Fibroblast of skin of right quadriceps (primary cell): ENCODE data around the gene TGFBR3L.
A peak's percentile ranks its signal among the peaks of the same experiment; 100 is the strongest.

Source experiments
- DNase-seq: peaks from one replicate; pipeline ENCODE4 v3.0.0-alpha.2; 2013

The TGFBR3L gene

GRCh38 chr19:7914598-7915045 lies at the start of gene TGFBR3L:
Gene TGFBR3L, plus strand, starts transcription at chr19:7914830.
- DNase-seq: no peak

DNA sequence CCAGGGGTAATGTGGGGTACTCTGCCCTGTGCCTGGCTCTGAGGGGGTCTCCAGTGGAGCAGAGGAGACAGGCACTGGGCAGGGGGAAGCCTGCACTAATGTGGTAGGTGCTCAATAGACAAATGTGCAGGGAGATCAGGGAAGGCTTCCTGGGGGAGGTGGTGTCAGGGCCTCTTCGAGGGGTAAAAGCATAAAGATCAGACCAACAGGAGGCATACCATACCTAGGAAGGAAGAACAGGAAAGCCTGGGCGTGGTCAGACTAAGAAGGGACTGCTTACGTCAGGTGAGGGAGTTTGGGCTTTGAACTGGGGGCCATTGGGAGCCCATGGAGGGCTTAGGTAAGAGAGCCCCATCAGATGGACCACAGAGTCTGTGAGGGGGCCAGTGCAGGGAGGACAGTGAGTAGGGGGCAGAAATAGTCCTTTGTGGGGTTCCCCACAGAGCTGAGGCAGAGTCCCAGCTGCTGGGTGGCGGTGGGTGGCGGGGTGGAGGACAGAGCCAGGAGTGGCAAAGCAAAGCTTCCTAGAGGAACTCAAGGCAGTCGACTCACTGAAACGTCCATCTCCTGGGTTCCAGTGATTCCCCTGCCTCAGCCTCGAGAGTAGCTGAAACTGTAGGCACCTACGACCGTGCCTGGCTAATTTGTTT lies 49.2 kb upstream of the TGFBR3L start:
- no peak for DNase-seq

DNA sequence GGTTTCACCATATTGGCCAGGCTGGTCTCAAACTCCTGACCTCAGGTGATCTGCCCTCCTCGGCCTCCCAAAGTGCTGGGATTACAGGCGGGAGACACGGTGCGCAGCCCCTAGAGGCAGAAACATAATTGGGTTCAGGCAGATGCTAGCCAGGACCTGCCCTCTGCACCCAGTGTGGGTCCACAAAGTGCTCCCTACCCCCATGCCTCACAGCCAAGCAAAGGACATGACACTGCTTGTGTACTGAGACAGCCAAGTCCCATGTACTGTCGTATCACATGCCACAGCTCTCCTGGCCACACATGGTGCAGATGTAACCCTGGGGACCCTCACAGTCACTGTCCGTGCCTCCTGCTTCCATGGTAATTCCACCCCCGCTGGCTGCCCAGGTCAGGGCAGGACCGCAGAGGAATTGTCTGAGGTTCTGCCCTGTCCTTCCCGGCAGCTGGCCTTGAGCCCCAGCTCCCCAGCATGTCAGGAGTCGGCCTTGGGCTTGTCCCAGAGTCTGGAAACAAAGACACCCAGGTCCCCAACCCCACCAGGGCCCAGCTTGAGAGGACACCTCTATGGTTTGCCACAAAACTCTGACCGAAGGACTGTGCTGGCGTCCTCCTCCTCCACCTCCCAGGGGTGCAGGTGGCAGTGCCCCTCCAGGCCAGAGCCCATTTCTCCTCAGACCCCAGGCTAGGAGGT lies 48.1 kb upstream of the TGFBR3L start:
- no peak for DNase-seq

- no peak for DNase-seq
These were observed 47.4 kb upstream of the TGFBR3L start for GRCh38 chr19:7867092-7867844.

DNA sequence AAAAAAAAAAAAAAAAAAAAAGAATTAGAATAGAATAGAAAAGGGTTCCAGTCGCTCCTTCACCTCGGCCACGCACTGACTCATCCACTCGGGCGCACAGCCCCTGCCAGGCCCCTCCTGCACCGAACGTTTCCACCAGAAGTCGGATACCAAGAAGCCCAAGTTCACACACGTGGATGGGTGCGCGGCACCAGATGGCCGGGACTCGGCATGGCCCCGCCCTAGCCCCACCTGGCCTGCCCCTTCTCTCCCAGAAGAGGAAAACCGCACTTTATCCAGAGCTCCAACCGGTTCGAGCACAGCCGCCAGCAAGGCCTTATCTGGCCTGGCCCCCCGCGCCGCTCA lies 46.3 kb upstream of the TGFBR3L start:
- DNase-seq: no peak

GRCh38 chr19:7868671-7869452 lies 45.8 kb upstream of the TGFBR3L start:
- DNase-seq: peak; percentile 51

DNA sequence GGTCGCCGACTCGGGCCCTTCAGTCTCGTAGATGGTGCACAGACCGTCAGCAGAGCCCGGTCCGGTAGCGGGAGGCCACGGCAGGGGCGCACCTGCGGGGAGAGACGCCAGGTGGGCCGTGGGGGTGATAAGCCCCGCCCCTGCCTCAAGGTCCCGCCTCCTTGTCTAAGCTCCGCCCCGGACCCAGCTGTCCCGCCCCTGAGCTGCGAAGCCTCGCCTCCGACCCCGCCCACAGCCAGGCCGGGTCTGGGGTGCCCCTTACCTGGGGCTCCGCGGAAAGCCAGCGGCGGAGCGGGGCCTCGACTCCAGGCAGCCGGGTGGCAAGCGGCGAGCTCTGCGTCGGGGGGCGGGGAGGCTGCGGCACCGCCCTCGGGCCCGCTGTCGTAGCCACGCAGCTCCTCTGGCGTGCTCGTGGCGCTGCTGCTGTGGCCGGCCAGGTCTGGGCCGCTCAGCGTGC lies 45.1 kb upstream of the TGFBR3L start:
- peak; percentile 31 for DNase-seq

GRCh38 chr19:7869910-7870511 lies 44.6 kb upstream of the TGFBR3L start:
- DNase-seq: peak; percentile 28

GRCh38 chr19:7870571-7871436 lies 43.8 kb upstream of the TGFBR3L start:
- peak; percentile 49 for DNase-seq

GRCh38 chr19:7871437-7872305 lies 43.0 kb upstream of the TGFBR3L start:
- DNase-seq: peak; percentile 81

- no peak for DNase-seq
These were observed 42.1 kb upstream of the TGFBR3L start for GRCh38 chr19:7872306-7873204.

DNA sequence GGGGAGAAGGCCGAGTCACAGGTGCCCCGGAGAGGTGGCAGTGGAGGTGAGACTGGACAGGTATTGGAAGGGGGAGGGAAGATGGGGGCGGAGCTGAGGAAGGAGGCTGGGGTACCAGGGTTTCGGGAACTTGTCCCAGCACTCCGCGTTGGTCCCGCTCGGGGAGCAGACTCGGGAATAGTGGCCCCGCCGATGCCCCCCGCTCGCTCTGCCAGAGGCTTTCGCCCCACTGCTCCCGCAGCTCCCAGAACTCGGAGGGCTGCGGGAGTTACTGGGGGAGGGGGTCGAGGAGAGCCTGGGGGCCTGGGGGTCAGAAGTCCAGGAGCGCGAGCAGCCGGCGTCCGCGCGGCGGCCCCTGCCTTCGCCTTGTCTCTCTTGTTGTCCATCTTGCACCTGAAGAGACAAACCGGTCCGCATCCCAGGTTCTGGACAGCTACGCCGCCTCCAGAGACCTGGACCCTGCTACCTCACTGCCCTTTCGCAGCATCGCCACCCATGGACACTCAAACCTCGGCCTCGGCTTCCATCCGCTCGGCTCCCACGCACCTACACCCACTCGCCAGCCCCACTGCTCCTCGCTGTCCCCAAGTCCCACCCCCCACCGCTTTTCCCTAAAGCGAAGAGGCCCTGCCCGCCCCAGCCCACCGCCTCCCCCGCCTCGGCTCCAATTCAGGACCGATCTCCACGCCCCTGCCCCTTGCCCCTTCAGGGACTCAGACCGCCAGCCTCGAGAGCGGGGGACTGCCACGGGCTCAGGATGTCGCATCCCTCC lies 41.1 kb upstream of the TGFBR3L start:
- DNase-seq: no peak

- no peak for DNase-seq
These were observed 40.3 kb upstream of the TGFBR3L start, which contains the start of gene PRR36 for GRCh38 chr19:7874076-7874896. Gene PRR36, minus strand, starts transcription at chr19:7874390. Its CDS starts 701 bp downstream, at chr19:7873689.

- no peak for DNase-seq
These were observed 39.7 kb upstream of the TGFBR3L start for GRCh38 chr19:7874897-7875273.

DNA sequence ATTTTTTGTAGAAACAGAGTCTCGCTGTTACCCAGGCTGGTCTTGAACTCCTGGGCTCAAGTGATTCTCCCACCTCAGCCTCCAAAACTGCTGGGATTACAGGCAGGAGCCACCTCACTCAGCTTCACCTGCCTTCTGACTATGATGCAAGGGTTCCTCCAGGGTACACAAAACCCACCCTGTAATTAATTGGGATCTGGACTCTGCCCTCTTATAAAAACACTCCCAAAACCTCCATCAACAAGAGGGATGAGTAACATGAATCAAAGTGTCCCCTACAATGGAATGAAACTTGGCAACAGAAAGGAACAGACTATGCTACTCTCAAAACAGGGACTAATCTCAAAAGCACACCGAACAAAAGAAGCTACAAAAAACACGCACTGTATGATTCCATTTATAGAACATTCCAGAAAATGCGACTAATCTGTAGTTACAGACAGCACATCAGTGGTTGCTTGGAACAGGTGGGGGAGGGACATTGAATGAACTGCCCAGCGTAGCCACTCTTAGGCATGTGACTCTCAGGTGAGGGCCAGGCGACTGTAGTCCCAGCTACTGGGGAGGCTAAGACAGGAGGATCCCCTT lies 37.3 kb upstream of the TGFBR3L start:
- DNase-seq: no peak

- DNase-seq: no peak
These were observed 35.4 kb upstream of the TGFBR3L start for GRCh38 chr19:7879111-7879807.

GRCh38 chr19:7879836-7880235 lies 34.8 kb upstream of the TGFBR3L start:
- DNase-seq: no peak
